ENCODE results near the gene DCAF12.

GRCh38 chr9:34096751-34097150, 29.7 kb downstream of the DCAF12 start:
- no peak for TF ChIP-seq CTCF (IDR thresholded peaks at IDR 0.05; ENCODE audit: low read depth, low read length)
- no peak for TF ChIP-seq POLR2A (IDR thresholded peaks at IDR 0.05; ENCODE audit: extremely low read depth, insufficient read length)
- TF ChIP-seq MYC (IDR thresholded peaks at IDR 0.05; ENCODE audit: low read depth, low read length): no peak
- TF ChIP-seq MAX (IDR thresholded peaks at IDR 0.05; ENCODE audit: low read depth, low read length): no peak
